IMR-90 (cell line): ENCODE data around the gene DCAF17. TPM values are rescaled to one million over a fixed set of nuclear protein-coding genes. Genes with fewer than 3 reads are reported as not detected.

Experiments used
- ATAC-seq: fragments of 200-7000 bp; cut with Tn5 transposase; 2 replicates; pipeline ENCODE4 v1.9.1; 2020; ENCODE audit warnings: low read depth, mild to moderate bottlenecking, moderate library complexity
- BruUV-seq: library from RNA; stranded (reverse); fragments of 400-500 nt; replicated peaks from 2 replicates; lab custom pipeline; 2021; lab: Mats Ljungman, UMichigan
- CTCF ChIA-PET: fragments of 300-600 bp; formaldehyde crosslinking; extraction: SDS; loops from one replicate; lab custom pipeline; 2021; ENCODE audit warnings: antibody characterized with exemption; lab: Yijun Ruan, JAX
- POLR2A ChIA-PET: fragments of 300-600 bp; sonication (Branson Sonifier 250); formaldehyde crosslinking; loops from one replicate; lab custom pipeline; 2022; ENCODE audit warnings: antibody characterized with exemption; ENCODE audit not compliant: unreplicated experiment; lab: Charles Lee
- DNase-seq: peaks from one replicate; pipeline ENCODE4 v3.0.0; 2013
- H2AFZ ChIP-seq: replicated peaks from 2 replicates; pipeline ENCODE3; 2013; ENCODE audit warnings: low read length, mild to moderate bottlenecking; ENCODE audit not compliant: poor library complexity
- H2AK5ac ChIP-seq: 2 replicates; pipeline ENCODE4 v1.6.1; 2013; ENCODE audit warnings: low read depth, low read length, inconsistent platforms
- H2AK9ac ChIP-seq: replicated peaks from 2 replicates; pipeline ENCODE3; 2013; ENCODE audit warnings: mild to moderate bottlenecking, low read depth, low read length, moderate library complexity; ENCODE audit not compliant: poor library complexity
- H2BK120ac ChIP-seq: 2 replicates; pipeline ENCODE4 v1.6.1; 2013; ENCODE audit warnings: low read depth, low read length, inconsistent platforms
- H2BK15ac ChIP-seq: 3 replicates; pipeline ENCODE4 v1.6.1; 2013; ENCODE audit warnings: low read depth, low read length, inconsistent platforms
- H2BK20ac ChIP-seq: 2 replicates; pipeline ENCODE4 v1.6.1; 2013; ENCODE audit warnings: low read depth, mild to moderate bottlenecking, inconsistent platforms, low read length, moderate library complexity
- H2BK5ac ChIP-seq: 2 replicates; pipeline ENCODE4 v1.6.1; 2013; ENCODE audit warnings: mild to moderate bottlenecking, low read depth, low read length, inconsistent platforms; ENCODE audit not compliant: poor library complexity, severe bottlenecking
- H3K14ac ChIP-seq: replicated peaks from 2 replicates; pipeline ENCODE4 v1.6.1; 2013; ENCODE audit warnings: low read depth, low read length, inconsistent platforms
- H3K18ac ChIP-seq: 2 replicates; pipeline ENCODE4 v1.6.1; 2013; ENCODE audit warnings: low read depth, low read length, control low read depth
- H3K23ac ChIP-seq: 2 replicates; pipeline ENCODE4 v1.6.1; 2013; ENCODE audit warnings: low read depth, low read length, inconsistent platforms
- H3K27ac ChIP-seq: 2 replicates; pipeline ENCODE4 v1.5.1; 2013; ENCODE audit warnings: mild to moderate bottlenecking, control low read depth, low read length; ENCODE audit not compliant: insufficient read depth
- H3K27me3 ChIP-seq: 2 replicates; pipeline ENCODE4 v1.6.1; 2013; ENCODE audit warnings: low read length; ENCODE audit not compliant: control insufficient read depth, insufficient read depth
- H3K36me3 ChIP-seq: 2 replicates; pipeline ENCODE4 v1.6.1; 2013; ENCODE audit warnings: low read length, mixed read lengths; ENCODE audit not compliant: control insufficient read depth, insufficient read depth
- H3K4ac ChIP-seq: 2 replicates; pipeline ENCODE4 v1.6.1; 2013; ENCODE audit warnings: low read depth, low read length, inconsistent platforms
- H3K4me1 ChIP-seq: 2 replicates; pipeline ENCODE4 v1.6.1; 2013; ENCODE audit warnings: low read length, mixed read lengths; ENCODE audit not compliant: control insufficient read depth, insufficient read depth
- H3K4me2 ChIP-seq: 2 replicates; pipeline ENCODE4 v1.6.1; 2013; ENCODE audit warnings: low read depth, mild to moderate bottlenecking, control low read depth, low read length, moderate library complexity
- H3K4me3 ChIP-seq: 2 replicates; pipeline ENCODE4 v1.5.1; 2013; ENCODE audit warnings: low read depth, mild to moderate bottlenecking, control low read depth, low read length, moderate library complexity; ENCODE audit not compliant: insufficient read depth
- H3K56ac ChIP-seq: 2 replicates; pipeline ENCODE4 v1.6.1; 2013; ENCODE audit warnings: low read length, inconsistent platforms; ENCODE audit not compliant: insufficient read depth; ENCODE audit errors: extremely low read depth
- H3K79me1 ChIP-seq, 2 experiments: 2 replicates each; pipeline ENCODE4 v1.6.1; 2013; ENCODE audit warnings: low read length in 2 of 2, inconsistent platforms in 1 of 2, low read depth in 1 of 2
- H3K9ac ChIP-seq: 2 replicates; pipeline ENCODE4 v1.6.1; 2013; ENCODE audit warnings: low read depth, low read length, control low read depth
- H3K9me1 ChIP-seq: 2 replicates; pipeline ENCODE4 v1.6.1; 2013; ENCODE audit warnings: low read length, inconsistent platforms; ENCODE audit not compliant: insufficient read depth
- H3K9me3 ChIP-seq: 2 replicates; pipeline ENCODE4 v1.6.1; 2013; ENCODE audit warnings: low read length; ENCODE audit not compliant: control insufficient read depth, insufficient read depth
- H4K20me1 ChIP-seq: 2 replicates; pipeline ENCODE4 v1.6.1; 2013; ENCODE audit warnings: low read length, inconsistent platforms; ENCODE audit not compliant: insufficient read depth
- H4K5ac ChIP-seq: 2 replicates; pipeline ENCODE4 v1.6.1; 2013; ENCODE audit warnings: mild to moderate bottlenecking, low read depth, low read length, control low read depth
- H4K8ac ChIP-seq, 2 experiments: 2 replicates each; pipeline ENCODE4 v1.6.1; 2013; ENCODE audit warnings: low read depth in 2 of 2, low read length in 2 of 2, control low read depth in 1 of 2, inconsistent platforms in 1 of 2
- H4K91ac ChIP-seq: 2 replicates; pipeline ENCODE4 v1.6.1; 2013; ENCODE audit warnings: low read depth, low read length, inconsistent platforms; ENCODE audit not compliant: insufficient read depth
- BHLHE40 ChIP-seq: fragments of 150-350 bp; IDR thresholded peaks from 2 replicates; pipeline ENCODE4 v1.6.1; 2016; ENCODE audit warnings: mild to moderate bottlenecking, low read depth, low read length
- CHD1 ChIP-seq: IDR thresholded peaks from 2 replicates; pipeline ENCODE4 v1.6.1; 2012; ENCODE audit warnings: low read depth, low read length, improper control_type of control experiment
- FOS ChIP-seq: fragments of 150-350 bp; IDR thresholded peaks from 2 replicates; pipeline ENCODE4 v1.6.1; 2016; ENCODE audit warnings: low read depth, low read length
- MAFK ChIP-seq: IDR thresholded peaks from 2 replicates; pipeline ENCODE4 v1.6.1; 2012; ENCODE audit warnings: low read depth, low read length, improper control_type of control experiment
- MAZ ChIP-seq: IDR thresholded peaks from 2 replicates; pipeline ENCODE4 v1.6.1; 2012; ENCODE audit warnings: low read depth, mild to moderate bottlenecking, low read length, improper control_type of control experiment, moderate library complexity, borderline replicate concordance
- MXI1 ChIP-seq: IDR thresholded peaks from 2 replicates; pipeline ENCODE4 v1.6.1; 2012; ENCODE audit warnings: low read depth, mild to moderate bottlenecking, low read length, moderate library complexity, borderline replicate concordance
- POLR2A ChIP-seq: IDR thresholded peaks from 2 replicates; pipeline ENCODE4 v1.6.1; 2012; ENCODE audit warnings: mild to moderate bottlenecking, low read depth, low read length
- RCOR1 ChIP-seq: IDR thresholded peaks from 2 replicates; pipeline ENCODE4 v1.6.1; 2012; ENCODE audit warnings: mild to moderate bottlenecking, low read length, improper control_type of control experiment; ENCODE audit not compliant: insufficient replicate concordance
- RFX5 ChIP-seq: IDR thresholded peaks from 2 replicates; pipeline ENCODE4 v1.8.0; 2012; ENCODE audit warnings: low read depth, mild to moderate bottlenecking, low read length, moderate library complexity
- SMC3 ChIP-seq: fragments of 150-350 bp; IDR thresholded peaks from 2 replicates; pipeline ENCODE4 v1.6.1; 2016; ENCODE audit warnings: low read depth, mild to moderate bottlenecking, antibody characterized with exemption, low read length, moderate library complexity
- WGBS, 2 experiments: methylation state at CpG; one replicate each; pipeline versions ENCODE4 v1.1.5 to v1.1.7; 2013; ENCODE audit warnings: missing lambda C conversion rate in 2 of 2; ENCODE audit not compliant: insufficient read length in 1 of 2; ENCODE audit errors: extremely low coverage in 2 of 2; 5-methylcytosine and 5-hydroxymethylcytosine counted together
- dilution Hi-C: fragments of 300-500 bp; cut with HindIII; formaldehyde crosslinking; loops from one replicate; pipeline ENCODE4 v1.14.3; 2018; ENCODE audit warnings: low sequenced_read_pairs; ENCODE audit not compliant: unreplicated experiment
- in situ Hi-C: fragments of 300-500 bp; cut with MboI; formaldehyde crosslinking; loops from 3 replicates; pipeline ENCODE4 v1.14.3; 2019; ENCODE audit warnings: low sequenced_read_pairs, inconsistent platforms, mixed read lengths
- intact Hi-C: fragments of 100-400 bp; cut with micrococcal nuclease; formaldehyde crosslinking; loops from 2 replicates; pipeline ENCODE4 v1.10.0; 2022
- polyA plus RNA-seq, 3 experiments: library from polyadenylated mRNA; depleted of rRNA; stranded (reverse); fragments of >200 nt; gene quantifications; 2 replicates each; pipeline ENCODE4 v1.2.3, GENCODE V29; 2012; ENCODE audit warnings: low replicate concordance in 1 of 3
- total RNA-seq: library from RNA; depleted of rRNA; stranded (reverse); fragments of >200 nt; gene quantifications from 2 replicates; pipeline ENCODE4 v1.2.3, GENCODE V29; 2012
- TF ChIP-seq, protein P1 (sequence below): fragments of 150-350 bp; IDR thresholded peaks from 2 replicates; pipeline ENCODE4 v1.6.1; 2016; ENCODE audit warnings: low read depth, mild to moderate bottlenecking, low read length, moderate library complexity, borderline replicate concordance
- TF ChIP-seq, protein P2 (sequence below): fragments of 150-350 bp; IDR thresholded peaks from 2 replicates; pipeline ENCODE4 v1.6.1; 2017; ENCODE audit warnings: mild to moderate bottlenecking, antibody characterized with exemption, low read length, low read depth
- TF ChIP-seq, protein P3 (sequence below): conservative IDR thresholded peaks from 2 replicates; pipeline ENCODE4 v1.5.1; 2012; ENCODE audit warnings: mild to moderate bottlenecking, low read depth, low read length, improper control_type of control experiment

The DCAF17 gene
- total and polyA plus RNA-seq, 2 of the 4 experiments (the other 2 are of a cell fraction), result 6.7 to 13.1 TPM

DNA sequence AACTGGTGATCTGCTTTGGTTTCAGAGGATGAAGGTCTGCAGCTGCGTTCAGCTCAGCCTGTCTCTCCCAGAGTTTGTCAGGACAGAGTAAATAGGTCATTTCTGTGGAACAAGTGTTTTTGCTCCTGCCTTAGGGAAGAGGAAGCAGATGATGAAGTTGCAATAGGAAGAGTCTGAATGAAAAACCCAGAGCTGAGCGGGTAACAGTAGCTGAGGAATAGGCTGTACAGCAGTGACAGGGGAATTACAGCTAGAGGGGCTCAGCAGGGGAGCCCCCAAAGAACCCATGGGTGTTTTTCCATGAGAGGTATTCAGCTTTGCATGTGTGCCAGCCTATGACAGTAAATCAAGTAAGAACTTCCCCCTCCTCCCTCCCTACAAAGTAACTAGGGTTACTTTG, 78.0 kb downstream of the DCAF17 start:
- H2BK15ac ChIP-seq, result no peak overlapping the region
- intact Hi-C loops, result no loop called here
- peaks cover 8% of the 10 kb centered on the region; the same call in 1 of the 2 replicates for H3K9me1 ChIP-seq
- no peak overlapping the region for H2AK5ac ChIP-seq
- H3K4me1 ChIP-seq, result no peaks in the 10 kb centered on the region; the same call in 1 of the 2 replicates
- peaks cover 2% of the 10 kb centered on the region for H3K27me3 ChIP-seq
- no peak overlapping the region for H4K8ac ChIP-seq
- H3K23ac ChIP-seq, result no peak overlapping the region; the same call in 1 of the 2 replicates
- dilution Hi-C loops, result no loop called here
- ChIA-PET CTCF (no interaction called here), POLR2A (no interaction called here)
- DNase-seq (no peak), ATAC-seq (no peak)
- H4K5ac ChIP-seq, result no peak overlapping the region
- H3K4me2 ChIP-seq, result no peak overlapping the region
- H3K56ac ChIP-seq, result no peak overlapping the region
- H3K79me1 ChIP-seq, result no peaks in the 10 kb centered on the region
- no peak overlapping the region for H3K14ac ChIP-seq
- no peak overlapping the region for H2BK20ac ChIP-seq
- BruUV-seq, result no TSS peak
- no peak overlapping the region for H3K27ac ChIP-seq
- H4K20me1 ChIP-seq, result no peaks in the 10 kb centered on the region
- H3K9me3 ChIP-seq, result no peaks in the 10 kb centered on the region
- H2BK5ac ChIP-seq, result no peak overlapping the region
- no peak overlapping the region for H3K4me3 ChIP-seq
- no peak overlapping the region for H3K18ac ChIP-seq
- no peak overlapping the region for H2AFZ ChIP-seq
- in situ Hi-C loops, result no loop called here
- no peak overlapping the region for H4K91ac ChIP-seq
- no peak overlapping the region for H2BK120ac ChIP-seq
- TF ChIP-seq POLR2A (no peak), CHD1 (no peak), BHLHE40 (no peak), MXI1 (no peak), FOS (no peak), RCOR1 (no peak), MAZ (no peak), MAFK (no peak), SMC3 (no peak), RFX5 (no peak)
- TF ChIP-seq, protein P1, sequence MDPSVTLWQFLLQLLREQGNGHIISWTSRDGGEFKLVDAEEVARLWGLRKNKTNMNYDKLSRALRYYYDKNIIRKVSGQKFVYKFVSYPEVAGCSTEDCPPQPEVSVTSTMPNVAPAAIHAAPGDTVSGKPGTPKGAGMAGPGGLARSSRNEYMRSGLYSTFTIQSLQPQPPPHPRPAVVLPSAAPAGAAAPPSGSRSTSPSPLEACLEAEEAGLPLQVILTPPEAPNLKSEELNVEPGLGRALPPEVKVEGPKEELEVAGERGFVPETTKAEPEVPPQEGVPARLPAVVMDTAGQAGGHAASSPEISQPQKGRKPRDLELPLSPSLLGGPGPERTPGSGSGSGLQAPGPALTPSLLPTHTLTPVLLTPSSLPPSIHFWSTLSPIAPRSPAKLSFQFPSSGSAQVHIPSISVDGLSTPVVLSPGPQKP, result no peak
- TF ChIP-seq, protein P2, sequence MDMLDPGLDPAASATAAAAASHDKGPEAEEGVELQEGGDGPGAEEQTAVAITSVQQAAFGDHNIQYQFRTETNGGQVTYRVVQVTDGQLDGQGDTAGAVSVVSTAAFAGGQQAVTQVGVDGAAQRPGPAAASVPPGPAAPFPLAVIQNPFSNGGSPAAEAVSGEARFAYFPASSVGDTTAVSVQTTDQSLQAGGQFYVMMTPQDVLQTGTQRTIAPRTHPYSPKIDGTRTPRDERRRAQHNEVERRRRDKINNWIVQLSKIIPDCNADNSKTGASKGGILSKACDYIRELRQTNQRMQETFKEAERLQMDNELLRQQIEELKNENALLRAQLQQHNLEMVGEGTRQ, result no peak
- TF ChIP-seq, protein P3, sequence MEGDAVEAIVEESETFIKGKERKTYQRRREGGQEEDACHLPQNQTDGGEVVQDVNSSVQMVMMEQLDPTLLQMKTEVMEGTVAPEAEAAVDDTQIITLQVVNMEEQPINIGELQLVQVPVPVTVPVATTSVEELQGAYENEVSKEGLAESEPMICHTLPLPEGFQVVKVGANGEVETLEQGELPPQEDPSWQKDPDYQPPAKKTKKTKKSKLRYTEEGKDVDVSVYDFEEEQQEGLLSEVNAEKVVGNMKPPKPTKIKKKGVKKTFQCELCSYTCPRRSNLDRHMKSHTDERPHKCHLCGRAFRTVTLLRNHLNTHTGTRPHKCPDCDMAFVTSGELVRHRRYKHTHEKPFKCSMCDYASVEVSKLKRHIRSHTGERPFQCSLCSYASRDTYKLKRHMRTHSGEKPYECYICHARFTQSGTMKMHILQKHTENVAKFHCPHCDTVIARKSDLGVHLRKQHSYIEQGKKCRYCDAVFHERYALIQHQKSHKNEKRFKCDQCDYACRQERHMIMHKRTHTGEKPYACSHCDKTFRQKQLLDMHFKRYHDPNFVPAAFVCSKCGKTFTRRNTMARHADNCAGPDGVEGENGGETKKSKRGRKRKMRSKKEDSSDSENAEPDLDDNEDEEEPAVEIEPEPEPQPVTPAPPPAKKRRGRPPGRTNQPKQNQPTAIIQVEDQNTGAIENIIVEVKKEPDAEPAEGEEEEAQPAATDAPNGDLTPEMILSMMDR, result no peak
- no peak overlapping the region for H3K9ac ChIP-seq
- WGBS, 2 experiments, result no CpG with 5 or more reads among the region's 2 CpGs
- no peak overlapping the region for H2AK9ac ChIP-seq
- H3K36me3 ChIP-seq, result no peaks in the 10 kb centered on the region
- H3K4ac ChIP-seq, result no peak overlapping the region
